Measurements from ENCODE around the gene MTREX. TPM values are rescaled to one million over a fixed set of nuclear protein-coding genes. Genes with fewer than 3 reads are reported as not detected.

The MTREX gene
- total and polyA plus RNA-seq, 2 of the 8 experiments (the other 6 are each of a cell fraction or from before 2014, with no cell fraction given), result 16.0 to 130 TPM

DNA sequence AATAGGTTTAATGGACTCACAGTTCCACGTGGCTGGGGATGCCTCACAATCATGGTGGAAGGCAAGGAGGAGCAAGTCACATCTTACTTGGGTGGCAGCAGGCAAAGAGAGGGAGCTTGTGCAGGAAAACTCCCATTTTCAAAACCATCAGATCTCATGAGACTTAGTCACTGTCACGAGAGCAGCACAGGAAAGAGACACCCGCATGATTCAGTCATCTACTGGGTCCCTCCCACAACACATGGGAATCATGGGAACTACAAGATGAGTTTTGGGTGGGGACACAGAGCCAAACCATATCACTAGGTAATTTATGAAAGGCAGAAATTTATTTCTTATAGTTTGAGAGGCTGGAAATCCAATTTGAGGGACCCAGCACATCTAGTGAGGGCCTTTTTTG, 40.0 kb downstream of the MTREX start:
- Histone ChIP-seq H3K18ac (ENCODE audit: extremely low read depth, low read length) (no peak overlapping the region), H4K20me1 (replicated peaks in 1 of 2; ENCODE audit: control insufficient read depth in 1 of 2, insufficient read depth in 2 of 2, low read length in 2 of 2) (no peaks in the 10 kb centered on the region), H3K23me2 (ENCODE audit: low read depth, low read length) (no peaks in the 10 kb centered on the region), H4K5ac (ENCODE audit: insufficient read length, low read depth, low read length) (no peak overlapping the region), H3K4me3 (ENCODE audit: extremely low read depth in 1 of 4, insufficient read depth in 2 of 4, low read depth in 3 of 4, low read length in 4 of 4) (no peak overlapping the region), H3K4me1 (replicated peaks in 1 of 4; ENCODE audit: control insufficient read depth in 3 of 4, insufficient read depth in 4 of 4, low read length in 3 of 4) (no peaks in the 10 kb centered on the region), H4K91ac (replicated peaks; ENCODE audit: insufficient read length, low read length) (no peak overlapping the region), H2BK12ac (ENCODE audit: low read depth, low read length) (no peak overlapping the region), H3K36me3 (ENCODE audit: control insufficient read depth in 2 of 4, insufficient read depth in 4 of 4, low read length in 3 of 4) (peaks cover 6 to 88% (median 41%) of the 10 kb centered on the region in 4 experiments; a peak in 7 of 8 replicates), H3K27ac (ENCODE audit: low read depth, low read length) (no peak overlapping the region), H3K9me3 (ENCODE audit: insufficient read depth in 2 of 2, low read depth in 1 of 2, low read length in 1 of 2) (no peaks in the 10 kb centered on the region), H3K4ac (replicated peaks; ENCODE audit: insufficient read length, low read depth, low read length) (no peak overlapping the region), H2AFZ (ENCODE audit: low read length) (no peak overlapping the region), H2BK5ac (ENCODE audit: low read depth, low read length) (no peak overlapping the region), H2BK120ac (replicated peaks; ENCODE audit: low read depth, low read length) (no peak overlapping the region), H3K14ac (ENCODE audit: insufficient read length) (no peak overlapping the region), H3K79me2 (ENCODE audit: control insufficient read depth in 1 of 2, insufficient read depth in 2 of 2, low read length in 2 of 2) (no peaks in the 10 kb centered on the region), H2BK15ac (ENCODE audit: low read length) (no peak overlapping the region), H3K56ac (replicated peaks; ENCODE audit: insufficient read length, low read depth, low read length) (no peak overlapping the region), H3K79me1 (ENCODE audit: low read depth, low read length) (no peaks in the 10 kb centered on the region), H4K8ac (ENCODE audit: extremely low read depth, insufficient read depth, low read length) (no peak overlapping the region), H2AK5ac (ENCODE audit: low read depth, low read length) (no peak overlapping the region), H3K23ac (ENCODE audit: insufficient read length) (no peak overlapping the region), H3K27me3 (replicated peaks in 1 of 4; ENCODE audit: control insufficient read depth in 3 of 4, extremely low read depth in 1 of 4, insufficient read depth in 3 of 4, low read length in 3 of 4) (no peaks in the 10 kb centered on the region), H3K4me2 (ENCODE audit: insufficient read depth in 1 of 2, low read depth in 2 of 2, low read length in 2 of 2) (no peak overlapping the region), H3K9ac (replicated peaks in 1 of 4; ENCODE audit: extremely low read depth in 1 of 4, low read depth in 3 of 4, low read length in 3 of 4) (no peak overlapping the region), H2BK20ac (ENCODE audit: low read length) (no peak overlapping the region)
- ChIA-PET POLR2A (ENCODE audit: partially characterized antibody) (no interaction called here), CTCF (ENCODE audit: partially characterized antibody) (no interaction called here)
- 98% methylated on average over 3 of the region's 3 CpGs; no CpG with 5 or more reads in 1 of the 2 experiments for WGBS, 2 experiments (ENCODE audit: extremely low coverage in 1 of 2, insufficient coverage in 1 of 2, insufficient read length in 1 of 2, insufficient replicate concordance in 2 of 2, low coverage in 1 of 2, low lambda C conversion rate in 2 of 2, missing lambda C conversion rate in 1 of 2)
- no peak for DNase-seq (ENCODE audit: low read depth in 1 of 2, low spot score in 2 of 2)
- TF ChIP-seq SUZ12 (IDR thresholded peaks at IDR 0.05; ENCODE audit: low read length), result no peak
- TF ChIP-seq POLR2AphosphoS5 (IDR thresholded peaks at IDR 0.05; ENCODE audit: low read depth, low read length), result no peak
- no peak for TF ChIP-seq CEBPB (IDR thresholded peaks at IDR 0.05; ENCODE audit: low read depth, low read length)
- TF ChIP-seq SIRT6 (IDR thresholded peaks at IDR 0.05; ENCODE audit: low read length), result no peak
- no peak for TF ChIP-seq RXRA (IDR thresholded peaks at IDR 0.05; ENCODE audit: insufficient read depth, low read depth, low read length)
- TF ChIP-seq FOSL1 (IDR thresholded peaks at IDR 0.05; ENCODE audit: insufficient read depth, low read depth, low read length), result no peak
- no peak for FAIRE-seq
